SU-DHL-6 (cell line): ENCODE measurements around the gene SCAF1.

Experiments used
- H2AFZ ChIP-seq: fragments of 200-600 bp; sonication (generic); 2 replicates; pipeline ENCODE4 v1.6.1; 2014; ENCODE audit warnings: low read depth, mild to moderate bottlenecking, moderate library complexity, mixed read lengths, antibody characterized with exemption, low read length; ENCODE audit not compliant: severe bottlenecking
- H3F3A ChIP-seq: fragments of 200-600 bp; shearing (Covaris generic); 2 replicates; pipeline ENCODE4 v1.6.0; 2016; ENCODE audit warnings: antibody characterized with exemption, mild to moderate bottlenecking; ENCODE audit not compliant: insufficient read depth
- H3K27ac ChIP-seq: fragments of 200-600 bp; sonication (generic); 2 replicates; pipeline ENCODE4 v1.5.1; 2016; ENCODE audit warnings: low read depth, mild to moderate bottlenecking, low read length, moderate library complexity, mixed read lengths
- H3K27me3 ChIP-seq: fragments of 200-600 bp; sonication (generic), shearing (Covaris generic); 2 replicates; pipeline ENCODE4 v1.6.0; 2014; ENCODE audit warnings: mild to moderate bottlenecking, low read length
- H3K36me3 ChIP-seq: fragments of 200-600 bp; sonication (generic); 2 replicates; pipeline ENCODE4 v1.6.1; 2014; ENCODE audit warnings: mild to moderate bottlenecking, low read length, mixed read lengths
- H3K4me2 ChIP-seq: fragments of 300-600, 200-600 bp; shearing (Covaris generic), sonication (generic); 2 replicates; pipeline ENCODE4 v1.6.0; 2014; ENCODE audit warnings: low read length, low read depth, mild to moderate bottlenecking; ENCODE audit not compliant: poor library complexity, severe bottlenecking
- H3K4me3 ChIP-seq: fragments of 200-600 bp; sonication (generic); 2 replicates; pipeline ENCODE4 v1.5.1; 2014; ENCODE audit warnings: antibody characterized with exemption, low read length, mild to moderate bottlenecking, mixed read lengths; ENCODE audit not compliant: insufficient read depth, poor library complexity, severe bottlenecking
- H3K79me2 ChIP-seq: fragments of 200-600 bp; sonication (generic); 2 replicates; pipeline ENCODE4 v1.6.1; 2014; ENCODE audit warnings: mild to moderate bottlenecking, low read length, moderate library complexity; ENCODE audit not compliant: insufficient read depth
- H3K9ac ChIP-seq: fragments of 200-600 bp; sonication (generic); 2 replicates; pipeline ENCODE4 v1.7.0; 2014; ENCODE audit warnings: mild to moderate bottlenecking, low read length
- H3K9me2 ChIP-seq: fragments of 200-600 bp; sonication (generic); replicated peaks from 2 replicates; pipeline ENCODE4 v1.6.1; 2014; ENCODE audit warnings: low read length; ENCODE audit not compliant: insufficient read depth
- H3K9me3 ChIP-seq: fragments of 200-600 bp; sonication (generic); 2 replicates; pipeline ENCODE4 v1.6.1; 2014; ENCODE audit warnings: low read length, mixed read lengths; ENCODE audit not compliant: insufficient read depth
- H4K20me1 ChIP-seq: fragments of 200-600 bp; sonication (generic); 2 replicates; pipeline ENCODE4 v1.6.1; 2014; ENCODE audit warnings: low read depth, mild to moderate bottlenecking, antibody characterized with exemption, low read length, moderate library complexity, mixed read lengths
- EZH2phosphoT487 ChIP-seq: fragments of 200-600 bp; sonication (generic), shearing (Covaris generic); conservative IDR thresholded peaks from 2 replicates; pipeline ENCODE4 v1.6.1; 2018; ENCODE audit warnings: mild to moderate bottlenecking, antibody characterized with exemption, low read length, moderate library complexity, mixed read lengths
- TF ChIP-seq, protein P1 (sequence below): fragments of 200-600 bp; sonication (generic); IDR thresholded peaks from one replicate; pipeline ENCODE4 v1.5.1; 2017; ENCODE audit warnings: antibody characterized with exemption, mild to moderate bottlenecking, low read length, moderate library complexity; ENCODE audit not compliant: insufficient read depth, poor library complexity, severe bottlenecking

SCAF1 gene

DNA sequence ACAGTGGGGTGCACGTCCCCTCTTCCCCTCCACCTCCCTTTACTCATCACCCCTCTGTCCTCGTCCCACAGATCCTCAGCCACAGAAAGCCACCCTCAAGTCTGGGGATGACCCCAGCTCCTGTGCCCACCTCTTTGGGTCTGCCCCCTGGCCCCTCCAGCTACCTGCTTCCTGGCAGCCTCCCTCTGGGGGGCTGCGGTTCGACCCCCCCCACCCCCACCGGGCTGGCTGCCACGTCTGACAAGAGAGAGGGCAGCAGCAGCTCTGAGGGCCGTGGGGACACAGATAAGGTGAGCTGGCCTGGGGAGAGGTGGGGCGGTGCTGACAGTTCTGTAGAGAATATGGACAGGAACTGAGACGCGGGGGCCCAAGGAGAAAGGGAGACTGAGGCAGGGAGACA lies 12.6 kb downstream of the SCAF1 start:
- H3K9me3 ChIP-seq, result no peaks in the 10 kb centered on the region
- H3K9ac ChIP-seq, result no peak overlapping the region
- H4K20me1 ChIP-seq, result no peaks in the 10 kb centered on the region
- H3K36me3 ChIP-seq, result no peaks in the 10 kb centered on the region
- no peak overlapping the region for H3K4me3 ChIP-seq
- H3K79me2 ChIP-seq, result no peaks in the 10 kb centered on the region
- 0 out of 2 replicates have a peak, but pooled peaks cover 4% of the 10 kb centered on the region for H3F3A ChIP-seq
- H3K4me2 ChIP-seq, result no peak overlapping the region
- no peak overlapping the region for H2AFZ ChIP-seq
- H3K27ac ChIP-seq, result no peak overlapping the region
- no peak for TF ChIP-seq EZH2phosphoT487
- TF ChIP-seq, protein P1, sequence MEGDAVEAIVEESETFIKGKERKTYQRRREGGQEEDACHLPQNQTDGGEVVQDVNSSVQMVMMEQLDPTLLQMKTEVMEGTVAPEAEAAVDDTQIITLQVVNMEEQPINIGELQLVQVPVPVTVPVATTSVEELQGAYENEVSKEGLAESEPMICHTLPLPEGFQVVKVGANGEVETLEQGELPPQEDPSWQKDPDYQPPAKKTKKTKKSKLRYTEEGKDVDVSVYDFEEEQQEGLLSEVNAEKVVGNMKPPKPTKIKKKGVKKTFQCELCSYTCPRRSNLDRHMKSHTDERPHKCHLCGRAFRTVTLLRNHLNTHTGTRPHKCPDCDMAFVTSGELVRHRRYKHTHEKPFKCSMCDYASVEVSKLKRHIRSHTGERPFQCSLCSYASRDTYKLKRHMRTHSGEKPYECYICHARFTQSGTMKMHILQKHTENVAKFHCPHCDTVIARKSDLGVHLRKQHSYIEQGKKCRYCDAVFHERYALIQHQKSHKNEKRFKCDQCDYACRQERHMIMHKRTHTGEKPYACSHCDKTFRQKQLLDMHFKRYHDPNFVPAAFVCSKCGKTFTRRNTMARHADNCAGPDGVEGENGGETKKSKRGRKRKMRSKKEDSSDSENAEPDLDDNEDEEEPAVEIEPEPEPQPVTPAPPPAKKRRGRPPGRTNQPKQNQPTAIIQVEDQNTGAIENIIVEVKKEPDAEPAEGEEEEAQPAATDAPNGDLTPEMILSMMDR, result no peak
- no peaks in the 10 kb centered on the region for H3K9me2 ChIP-seq
- H3K27me3 ChIP-seq, result no peaks in the 10 kb centered on the region

DNA sequence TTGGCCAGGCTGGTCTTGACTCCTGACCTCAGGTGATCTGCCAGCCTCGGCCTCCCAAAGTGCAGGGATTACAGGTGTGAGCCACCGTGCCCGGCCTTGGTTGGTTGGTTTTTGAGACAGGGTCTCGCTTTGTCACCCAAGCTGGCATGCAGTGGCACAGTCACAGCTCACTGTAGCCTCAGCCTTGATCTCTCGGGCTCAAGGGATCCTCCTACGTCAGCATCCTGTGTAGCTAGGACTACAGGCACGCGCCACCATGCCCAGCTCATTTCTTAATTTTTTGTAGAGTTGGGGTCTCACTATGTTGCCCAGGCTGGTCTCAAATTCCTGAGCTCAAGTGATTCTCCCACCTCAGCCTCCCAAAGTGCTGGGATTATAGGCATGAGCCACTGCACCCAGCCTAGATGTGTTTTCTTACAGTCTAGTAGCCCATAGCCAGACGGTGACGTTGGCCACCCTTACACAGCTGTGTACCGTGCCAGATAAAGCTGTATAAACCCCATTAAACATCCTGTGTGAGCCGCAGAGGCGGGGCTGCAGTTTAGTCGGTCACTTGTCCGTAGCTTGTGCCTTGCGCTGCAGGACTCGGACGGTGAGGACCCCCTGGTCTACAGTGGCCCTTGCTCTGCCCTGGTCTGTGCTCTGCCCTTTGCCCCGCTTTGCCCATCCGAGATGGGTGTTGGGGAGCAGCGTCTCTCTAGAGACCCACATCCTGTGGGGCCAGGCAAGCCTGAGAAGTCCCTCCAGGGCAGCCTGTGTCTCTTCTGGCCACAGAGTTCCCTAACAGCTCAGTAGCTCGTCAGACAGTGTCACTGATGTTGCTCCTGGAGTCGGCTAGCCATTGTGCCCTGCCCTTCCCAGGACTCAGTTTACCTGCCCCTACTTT lies 13.8 kb downstream of the SCAF1 start:
- 0 out of 2 replicates have a peak, but pooled peaks cover 10% of the 10 kb centered on the region for H3F3A ChIP-seq
- H3K4me3 ChIP-seq, result no peak overlapping the region
- H4K20me1 ChIP-seq, result no peaks in the 10 kb centered on the region
- no peaks in the 10 kb centered on the region for H3K27me3 ChIP-seq
- no peaks in the 10 kb centered on the region for H3K79me2 ChIP-seq
- H3K9me2 ChIP-seq, result no peaks in the 10 kb centered on the region
- H3K4me2 ChIP-seq, result no peak overlapping the region
- no peaks in the 10 kb centered on the region for H3K9me3 ChIP-seq
- H2AFZ ChIP-seq, result no peak overlapping the region
- H3K36me3 ChIP-seq, result 0 out of 2 replicates have a peak, but pooled peaks cover 3% of the 10 kb centered on the region
- no peak overlapping the region for H3K27ac ChIP-seq
- H3K9ac ChIP-seq, result no peak overlapping the region
- TF ChIP-seq, protein P1, result no peak
- TF ChIP-seq EZH2phosphoT487, result no peak

GRCh38 chr19:49656456-49657109 lies 14.6 kb downstream of the SCAF1 start:
- H4K20me1 ChIP-seq, result no peaks in the 10 kb centered on the region
- no peak for TF ChIP-seq EZH2phosphoT487
- TF ChIP-seq, protein P1, result no peak
- H3K9me2 ChIP-seq, result no peaks in the 10 kb centered on the region
- no peaks in the 10 kb centered on the region for H3K27me3 ChIP-seq
- no peaks in the 10 kb centered on the region for H3K79me2 ChIP-seq
- no peak overlapping the region for H3K4me2 ChIP-seq
- 0 out of 2 replicates have a peak, but pooled peaks cover 3% of the 10 kb centered on the region for H3K36me3 ChIP-seq
- H3K9ac ChIP-seq, result no peak overlapping the region
- H3K27ac ChIP-seq, result no peak overlapping the region
- H2AFZ ChIP-seq, result no peak overlapping the region
- H3K9me3 ChIP-seq, result no peaks in the 10 kb centered on the region
- no peak overlapping the region for H3K4me3 ChIP-seq
- H3F3A ChIP-seq, result 0 out of 2 replicates have a peak, but pooled peaks cover 10% of the 10 kb centered on the region
